GM12878 (cell line): ENCODE measurements around the gene CMBL. TPM values are rescaled to one million over a fixed set of nuclear protein-coding genes. Genes with fewer than 3 reads are reported as not detected.

Source experiments
- CBFB ChIP-seq: IDR thresholded peaks from 2 replicates; pipeline ENCODE4 v1.6.1; 2016; ENCODE audit warnings: antibody characterized with exemption, low read depth
- CBX5 ChIP-seq: sonication (generic); IDR thresholded peaks from 2 replicates; pipeline ENCODE4 v1.6.1; 2016; ENCODE audit warnings: low read depth, moderate library complexity, mild to moderate bottlenecking, inconsistent platforms
- CREM ChIP-seq: IDR thresholded peaks from 2 replicates; pipeline ENCODE4 v1.6.1; 2014; ENCODE audit warnings: antibody characterized with exemption, low read depth
- ELK1 ChIP-seq: IDR thresholded peaks from 2 replicates; pipeline ENCODE4 v1.6.1; 2012; ENCODE audit warnings: low read depth, low read length, improper control_type of control experiment
- FOS ChIP-seq: IDR thresholded peaks from 3 replicates; pipeline ENCODE4 v1.6.1; 2011; ENCODE audit warnings: borderline replicate concordance; ENCODE audit not compliant: insufficient read length; ENCODE audit errors: extremely low read depth
- GABPA ChIP-seq: IDR thresholded peaks from 2 replicates; pipeline ENCODE4 v1.6.1; 2014; ENCODE audit warnings: antibody characterized with exemption, low read depth, mild to moderate bottlenecking, inconsistent platforms
- KDM1A ChIP-seq: fragments of 200-600 bp; sonication (generic); IDR thresholded peaks from 2 replicates; pipeline ENCODE4 v1.6.1; 2016; ENCODE audit warnings: borderline replicate concordance
- NBN ChIP-seq: fragments of 450-650 bp; IDR thresholded peaks from 2 replicates; pipeline ENCODE4 v1.6.1; 2016
- NFIC ChIP-seq: IDR thresholded peaks from 2 replicates; pipeline ENCODE4 v1.6.1; 2012; ENCODE audit warnings: low read depth, mild to moderate bottlenecking, inconsistent platforms, low read length, moderate library complexity
- NFXL1 ChIP-seq: fragments of 450-650 bp; IDR thresholded peaks from 2 replicates; pipeline ENCODE4 v1.6.1; 2017; ENCODE audit warnings: antibody characterized with exemption, mild to moderate bottlenecking, borderline replicate concordance
- PAX5 ChIP-seq: IDR thresholded peaks from 2 replicates; pipeline ENCODE4 v1.6.1; 2011; ENCODE audit warnings: low read depth, low read length, borderline replicate concordance
- POU2F2 ChIP-seq: IDR thresholded peaks from 3 replicates; pipeline ENCODE4 v1.6.1; 2011; ENCODE audit warnings: low read depth, mild to moderate bottlenecking, low read length, borderline replicate concordance
- RFX5 ChIP-seq: IDR thresholded peaks from 2 replicates; pipeline ENCODE4 v1.6.1; 2011; ENCODE audit warnings: low read depth, low read length, improper control_type of control experiment
- SMC3 ChIP-seq: IDR thresholded peaks from 2 replicates; pipeline ENCODE4 v1.6.1; 2011; ENCODE audit warnings: low read length, improper control_type of control experiment, borderline replicate concordance
- SRF ChIP-seq, 2 experiments: IDR thresholded peaks; 2 replicates each; pipeline ENCODE4 v1.6.1; 2011; ENCODE audit warnings: low read depth in 2 of 2, low read length in 2 of 2, mild to moderate bottlenecking in 1 of 2, moderate library complexity in 1 of 2
- STAT1 ChIP-seq: fragments of 450-650 bp; conservative IDR thresholded peaks from 2 replicates; pipeline ENCODE4 v1.6.1; 2014; ENCODE audit warnings: antibody characterized with exemption, mild to moderate bottlenecking
- SUPT20H ChIP-seq: IDR thresholded peaks from 2 replicates; pipeline ENCODE4 v1.6.1; 2011; ENCODE audit warnings: low read depth, mild to moderate bottlenecking, low read length, moderate library complexity, borderline replicate concordance; ENCODE audit not compliant: control insufficient read depth
- TAF1 ChIP-seq: IDR thresholded peaks from 2 replicates; pipeline ENCODE4 v1.6.1; 2011; ENCODE audit warnings: mild to moderate bottlenecking, low read depth, low read length, borderline replicate concordance
- ZBED1 ChIP-seq: IDR thresholded peaks from 2 replicates; pipeline ENCODE4 v1.6.1; 2016; ENCODE audit warnings: borderline replicate concordance
- ZBTB11 ChIP-seq: fragments of 450-650 bp; formaldehyde crosslinking; IDR thresholded peaks from 2 replicates; pipeline ENCODE4 v1.5.0; 2022; ENCODE audit warnings: mild to moderate bottlenecking, missing genetic modification characterization
- ZNF217 ChIP-seq: fragments of 450-650 bp; IDR thresholded peaks from 2 replicates; pipeline ENCODE4 v1.6.1; 2017; ENCODE audit warnings: antibody characterized with exemption, mild to moderate bottlenecking
- ZNF592 ChIP-seq: fragments of 450-650 bp; IDR thresholded peaks from 2 replicates; pipeline ENCODE4 v1.6.1; 2017; ENCODE audit warnings: mild to moderate bottlenecking, moderate library complexity
- polyA plus RNA-seq, 11 experiments: library from polyadenylated mRNA; depleted of rRNA in 4 of 11; unstranded in 6 of 11; stranded (reverse) in 5 of 11; fragments of >200 nt; fragmentation: Nextera tagmentation in 4 of 11; fragmentation: Illumina TruSeq in 1 of 11; extraction: Ambion mirVana in 4 of 11; extraction: Trizol in 1 of 11; gene quantifications; 1 replicate in 1 of 11; 2 replicates in 10 of 11; pipeline versions ENCODE4 v1.2.1 to v1.2.3, GENCODE V29; 2011 to 2016; ENCODE audit warnings: inconsistent platforms in 2 of 11, missing spikeins in 2 of 11, low read depth in 1 of 11
- total RNA-seq, 4 experiments: library from RNA; depleted of rRNA in 3 of 4; stranded (reverse); fragments of >200 nt in 3 of 4; fragmentation: Illumina TruSeq in 1 of 4; extraction: Trizol in 1 of 4; gene quantifications; 2 replicates each; pipeline versions ENCODE4 v1.2.1 to v1.2.3, GENCODE V29; 2013 to 2021

Gene CMBL
- total and polyA plus RNA-seq, 10 of the 15 experiments (the other 5 are each of a cell fraction or from before 2014, with no cell fraction given): 1.8 to 15.6 (median 7.5) TPM

GRCh38 chr5:10249948-10250805 lies 57.5 kb downstream of the CMBL start, which contains the start of gene CCT5 (continued):
- TF ChIP-seq SRF (IDR thresholded peaks at IDR 0.05; ENCODE audit: low read depth in 2 of 2, low read length in 2 of 2) (peak; percentile 2 to 71; a peak in 2 of 4 replicates), NFIC (peak; percentile 69), CBFB (peak; percentile 68; the same call in 1 of the 2 replicates), CBX5 (no peak), ZBED1 (no peak), KDM1A (no peak), TAF1 (peak; percentile 90), RFX5 (no peak), PAX5 (no peak), NBN (peak; percentile 75), ZNF592 (no peak), ZNF217 (no peak), POU2F2 (peak; percentile 65; the same call in 2 of the 3 replicates), SUPT20H (no peak), ZBTB11 (CRISPR knock-in tag) (no peak), GABPA (peak; percentile 81), FOS (no peak), STAT1 (no peak), CREM (0 out of 2 replicates have a peak, but pooled peaks have one; percentile 23), NFXL1 (peak; percentile 94), ELK1 (0 out of 2 replicates have a peak, but pooled peaks have one; percentile 6), SMC3 (no peak)
